ENCODE measurements around the gene NOS1. TPM values are rescaled to one million over a fixed set of nuclear protein-coding genes. Genes with fewer than 3 reads are reported as not detected.

Gene NOS1
- total RNA-seq, 1 donor from 2014 or later = 0.11 TPM

GRCh38 chr12:117342247-117342646 is 19.2 kb downstream of the NOS1 start:
- ATAC-seq = no peak
- intact Hi-C loops (cut with DNase I) = no loop called here
- no peak for DNase-seq (ENCODE audit: missing footprints)

GRCh38 chr12:117339104-117339503 is 22.3 kb downstream of the NOS1 start:
- no peak for DNase-seq (ENCODE audit: missing footprints)
- intact Hi-C loops (cut with DNase I) = no loop called here
- no peak for ATAC-seq

GRCh38 chr12:117334855-117335587 is 26.4 kb downstream of the NOS1 start:
- intact Hi-C loops (cut with DNase I) = no loop called here
- ATAC-seq (no peak), DNase-seq (ENCODE audit: missing footprints) (no peak)

- no peak for ATAC-seq
- no peak for DNase-seq (ENCODE audit: missing footprints)
These were observed 27.4 kb downstream of the NOS1 start for GRCh38 chr12:117334051-117334450.

GRCh38 chr12:117333331-117333881 is 28.0 kb downstream of the NOS1 start:
- intact Hi-C loops (cut with DNase I) = no loop called here
- ATAC-seq (no peak), DNase-seq (ENCODE audit: missing footprints) (no peak)

More at GRCh38 chr12:117334051-117334450, 27.4 kb downstream of the NOS1 start:
- intact Hi-C loops (cut with DNase I) = no loop called here

- intact Hi-C loops (cut with DNase I) = no loop called here
- DNase-seq (ENCODE audit: missing footprints) (no peak), ATAC-seq (no peak)
These were observed 29.7 kb downstream of the NOS1 start for GRCh38 chr12:117331691-117332090.

- no peak for ATAC-seq
- intact Hi-C loops (cut with DNase I) = no loop called here
- DNase-seq (ENCODE audit: missing footprints) = no peak
These were observed 30.8 kb downstream of the NOS1 start for GRCh38 chr12:117330441-117331113.

GRCh38 chr12:117329756-117330155 is 31.7 kb downstream of the NOS1 start:
- intact Hi-C loops (cut with DNase I) = no loop called here
- DNase-seq (ENCODE audit: missing footprints) (no peak), ATAC-seq (no peak)

- ATAC-seq = no peak
These were observed 32.8 kb downstream of the NOS1 start for GRCh38 chr12:117328556-117329100.

GRCh38 chr12:117322428-117322827 is 39.0 kb downstream of the NOS1 start:
- DNase-seq (ENCODE audit: missing footprints) (no peak), ATAC-seq (no peak)
- intact Hi-C loops (cut with DNase I) = no loop called here

More at GRCh38 chr12:117328556-117329100, 32.8 kb downstream of the NOS1 start:
- intact Hi-C loops (cut with DNase I) = no loop called here
- DNase-seq (ENCODE audit: missing footprints) = no peak

- DNase-seq (ENCODE audit: missing footprints) = no peak
- ATAC-seq = no peak
These were observed 39.9 kb downstream of the NOS1 start for GRCh38 chr12:117321572-117321971.

GRCh38 chr12:117318591-117318990 is 42.8 kb downstream of the NOS1 start:
- DNase-seq (ENCODE audit: missing footprints) (no peak), ATAC-seq (no peak)
- intact Hi-C loops (cut with DNase I) = no loop called here

More at GRCh38 chr12:117321572-117321971, 39.9 kb downstream of the NOS1 start:
- intact Hi-C loops (cut with DNase I) = no loop called here

- intact Hi-C loops (cut with DNase I) = no loop called here
- ATAC-seq (no peak), DNase-seq (ENCODE audit: missing footprints) (no peak)
These were observed 45.1 kb downstream of the NOS1 start for GRCh38 chr12:117316336-117316735.

GRCh38 chr12:117313926-117314325 is 47.5 kb downstream of the NOS1 start:
- no peak for ATAC-seq
- intact Hi-C loops (cut with DNase I) = no loop called here
- no peak for DNase-seq (ENCODE audit: missing footprints)

- no peak for ATAC-seq
- intact Hi-C loops (cut with DNase I) = no loop called here
- no peak for DNase-seq (ENCODE audit: missing footprints)
These were observed 48.7 kb downstream of the NOS1 start for GRCh38 chr12:117312770-117313169.

- ATAC-seq (no peak), DNase-seq (ENCODE audit: missing footprints) (no peak)
- intact Hi-C loops (cut with DNase I) = no loop called here
These were observed 52.0 kb downstream of the NOS1 start for GRCh38 chr12:117309276-117309925.

GRCh38 chr12:117300174-117300573 is 61.3 kb downstream of the NOS1 start:
- intact Hi-C loops (cut with DNase I) = no loop called here
- ATAC-seq (no peak), DNase-seq (ENCODE audit: missing footprints) (no peak)

GRCh38 chr12:117298648-117299225 is 62.7 kb downstream of the NOS1 start:
- intact Hi-C loops (cut with DNase I) = no loop called here
- DNase-seq (ENCODE audit: missing footprints) = no peak
- no peak for ATAC-seq

- DNase-seq (ENCODE audit: missing footprints) (no peak), ATAC-seq (no peak)
- intact Hi-C loops (cut with DNase I) = no loop called here
These were observed 63.2 kb downstream of the NOS1 start for GRCh38 chr12:117298191-117298590.
